GM12878 (cell line): Measurements from ENCODE around the gene CNTNAP2. TPM values are rescaled to one million over a fixed set of nuclear protein-coding genes. Genes with fewer than 3 reads are reported as not detected.

Experiments
- ATAC-seq: fragments of 200-7000 bp; cut with Tn5 transposase; 3 replicates; pipeline ENCODE4 v1.9.1; 2020; ENCODE audit warnings: mild to moderate bottlenecking, moderate library complexity
- BruUV-seq: library from RNA; stranded (reverse); fragments of 400-500 nt; replicated peaks from 2 replicates; lab custom pipeline; 2021; lab: Mats Ljungman, UMichigan
- CTCF ChIA-PET: fragments of 300-600 bp; sonication (Branson Sonifier 250); formaldehyde crosslinking; extraction: SDS; loops from one replicate; lab custom pipeline; 2021; ENCODE audit warnings: inconsistent platforms; lab: Yijun Ruan, JAX
- POLR2A ChIA-PET: fragments of 350-600 bp; formaldehyde crosslinking; extraction: SDS; loops from one replicate; lab custom pipeline; 2021; ENCODE audit warnings: inconsistent platforms; lab: Charles Lee
- RAD21 ChIA-PET: fragments of 300-600 bp; sonication (Branson Sonifier 250); formaldehyde crosslinking; loops from one replicate; lab custom pipeline; 2023; ENCODE audit warnings: antibody characterized with exemption; ENCODE audit not compliant: unreplicated experiment; lab: Charles Lee
- SMC1A ChIA-PET: fragments of 300-600 bp; sonication (Branson Sonifier 250); formaldehyde crosslinking; loops from one replicate; lab custom pipeline; 2023; ENCODE audit not compliant: unreplicated experiment, uncharacterized antibody; lab: Charles Lee
- DNase-seq: peaks from one replicate; pipeline ENCODE4 v3.0.0-alpha.2; 2011; ENCODE audit warnings: low read depth, low spot score
- FAIRE-seq: peaks from 3 replicates; lab custom pipeline; 2011; peaks lifted over from hg19 to GRCh38; lab: Jason Lieb, UNC
- H2AFZ ChIP-seq: 2 replicates; pipeline ENCODE4 v1.6.0; 2011; ENCODE audit warnings: low read depth, low read length, control low read depth; ENCODE audit not compliant: control insufficient read depth
- H3K27ac ChIP-seq: 2 replicates; pipeline ENCODE4 v1.5.1; 2011; ENCODE audit warnings: control low read depth; ENCODE audit not compliant: control insufficient read depth, insufficient read depth
- H3K27me3 ChIP-seq, 2 experiments: replicated peaks in 1 of 2; 2 replicates each; pipeline versions ENCODE4 v1.6.0 to v1.6.1; 2011; ENCODE audit warnings: low read length in 1 of 2; ENCODE audit not compliant: control insufficient read depth in 2 of 2, insufficient read depth in 2 of 2
- H3K36me3 ChIP-seq, 2 experiments: 2 replicates each; pipeline ENCODE4 v1.5.1; 2011; ENCODE audit warnings: low read length in 1 of 2; ENCODE audit not compliant: control insufficient read depth in 2 of 2, insufficient read depth in 2 of 2
- H3K4me1 ChIP-seq: 2 replicates; pipeline ENCODE4 v1.6.1; 2011; ENCODE audit warnings: mild to moderate bottlenecking, low read length, moderate library complexity, mixed read lengths; ENCODE audit not compliant: control insufficient read depth, insufficient read depth
- H3K4me2 ChIP-seq: 2 replicates; pipeline ENCODE4 v1.6.0; 2011; ENCODE audit warnings: control low read depth; ENCODE audit not compliant: control insufficient read depth, insufficient read depth
- H3K4me3 ChIP-seq: fragments of 200-600 bp; sonication (generic); 2 replicates; pipeline ENCODE4 v1.5.1; 2016
- H3K79me2 ChIP-seq: 2 replicates; pipeline ENCODE4 v1.6.0; 2011; ENCODE audit warnings: low read length; ENCODE audit not compliant: control insufficient read depth, insufficient read depth
- H3K9ac ChIP-seq: 2 replicates; pipeline ENCODE4 v1.8.0; 2011; ENCODE audit warnings: low read length, control low read depth, mixed read lengths; ENCODE audit not compliant: control insufficient read depth, insufficient read depth
- H3K9me3 ChIP-seq: replicated peaks from 3 replicates; pipeline ENCODE4 v1.5.1; 2011; ENCODE audit warnings: mild to moderate bottlenecking, low read length; ENCODE audit not compliant: control insufficient read depth, insufficient read depth
- H4K20me1 ChIP-seq: 2 replicates; pipeline ENCODE4 v1.6.0; 2011; ENCODE audit not compliant: control insufficient read depth, insufficient read depth
- ATF2 ChIP-seq: IDR thresholded peaks from 2 replicates; pipeline ENCODE4 v1.6.1; 2012; ENCODE audit warnings: low read length, inconsistent platforms
- BCL11A ChIP-seq: IDR thresholded peaks from 2 replicates; pipeline ENCODE4 v1.6.1; 2011; ENCODE audit warnings: low read depth, low read length
- CHD1 ChIP-seq: IDR thresholded peaks from 2 replicates; pipeline ENCODE4 v1.6.1; 2012; ENCODE audit warnings: low read depth, low read length, improper control_type of control experiment
- CHD2 ChIP-seq: IDR thresholded peaks from 2 replicates; pipeline ENCODE4 v1.6.1; 2011; ENCODE audit warnings: low read depth, low read length, improper control_type of control experiment, borderline replicate concordance
- E2F8 ChIP-seq: fragments of 450-650 bp; IDR thresholded peaks from 2 replicates; pipeline ENCODE4 v1.6.1; 2018; ENCODE audit warnings: mild to moderate bottlenecking, low read depth, moderate library complexity; ENCODE audit not compliant: partially characterized antibody
- FOS ChIP-seq: IDR thresholded peaks from 3 replicates; pipeline ENCODE4 v1.6.1; 2011; ENCODE audit warnings: borderline replicate concordance; ENCODE audit not compliant: insufficient read length; ENCODE audit errors: extremely low read depth
- NBN ChIP-seq: fragments of 450-650 bp; IDR thresholded peaks from 2 replicates; pipeline ENCODE4 v1.6.1; 2016
- PML ChIP-seq: IDR thresholded peaks from 2 replicates; pipeline ENCODE4 v1.6.1; 2012; ENCODE audit warnings: low read length, inconsistent platforms
- RAD21 ChIP-seq: IDR thresholded peaks from 2 replicates; pipeline ENCODE4 v1.6.1; 2011; ENCODE audit warnings: mild to moderate bottlenecking, low read depth, low read length, moderate library complexity; ENCODE audit not compliant: insufficient read depth
- ZNF24 ChIP-seq: fragments of 450-650 bp; IDR thresholded peaks from 2 replicates; pipeline ENCODE4 v1.6.1; 2017; ENCODE audit warnings: antibody characterized with exemption, mild to moderate bottlenecking
- WGBS: methylation state at CpG from one replicate; pipeline ENCODE4 v1.1.6; 2016; ENCODE audit warnings: low lambda C conversion rate; ENCODE audit not compliant: insufficient replicate concordance, insufficient coverage; ENCODE audit errors: missing lambda C conversion rate; 5-methylcytosine and 5-hydroxymethylcytosine counted together
- in situ Hi-C: fragments of 300-500 bp; cut with MboI; formaldehyde crosslinking; loops from 9 replicates; pipeline ENCODE4 v1.14.3; 2018; ENCODE audit warnings: mixed read lengths
- intact Hi-C: fragments of 100-400 bp; cut with micrococcal nuclease; formaldehyde crosslinking; loops from one replicate; pipeline ENCODE4 v1.14.2; 2022; ENCODE audit not compliant: unreplicated experiment
- polyA plus RNA-seq, 11 experiments: library from polyadenylated mRNA; depleted of rRNA in 4 of 11; unstranded in 6 of 11; stranded (reverse) in 5 of 11; fragments of >200 nt; fragmentation: Nextera tagmentation in 4 of 11; fragmentation: Illumina TruSeq in 1 of 11; extraction: Ambion mirVana in 4 of 11; extraction: Trizol in 1 of 11; gene quantifications; 1 replicate in 1 of 11; 2 replicates in 10 of 11; pipeline versions ENCODE4 v1.2.1 to v1.2.3, GENCODE V29; 2011 to 2016; ENCODE audit warnings: inconsistent platforms in 2 of 11, missing spikeins in 2 of 11, low read depth in 1 of 11
- total RNA-seq, 4 experiments: library from RNA; depleted of rRNA in 3 of 4; stranded (reverse); fragments of >200 nt in 3 of 4; fragmentation: Illumina TruSeq in 1 of 4; extraction: Trizol in 1 of 4; gene quantifications; 2 replicates each; pipeline versions ENCODE4 v1.2.1 to v1.2.3, GENCODE V29; 2013 to 2021
- TF ChIP-seq, protein P1 (sequence below): IDR thresholded peaks from 2 replicates; pipeline ENCODE4 v1.6.1; 2012; ENCODE audit warnings: improper control_type of control experiment, low read depth, low read length; ENCODE audit not compliant: insufficient replicate concordance

Gene CNTNAP2
- total and polyA plus RNA-seq, 10 of the 15 experiments (the other 5 are each of a cell fraction or from before 2014, with no cell fraction given), result 0.03 to 0.08 (median 0.03) TPM; not detected in 7

DNA sequence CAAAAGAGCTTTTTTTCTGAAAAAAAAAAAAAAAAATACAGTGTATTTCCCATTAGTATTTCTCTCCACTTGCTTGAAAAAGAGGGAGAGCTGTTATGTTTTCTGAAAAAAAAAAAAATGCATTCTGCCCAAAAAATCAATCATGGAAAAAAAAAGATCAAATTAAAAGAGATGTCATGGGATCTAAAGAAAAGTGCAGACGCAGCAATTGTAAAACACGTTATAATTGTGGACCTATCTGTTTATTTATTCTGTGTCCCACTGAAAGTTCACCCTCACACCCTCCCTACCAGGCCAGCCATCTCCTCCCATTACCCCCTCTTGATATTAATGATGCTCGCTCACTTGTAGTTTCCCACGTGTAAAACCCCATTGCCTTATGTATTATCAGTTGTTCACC is 1800.0 kb downstream of the CNTNAP2 start:
- Histone ChIP-seq H3K9ac (no peak overlapping the region), H3K9me3 (no peaks in the 10 kb centered on the region), H3K4me1 (no peaks in the 10 kb centered on the region), H3K79me2 (no peaks in the 10 kb centered on the region), H2AFZ (no peak overlapping the region), H3K36me3 (no peaks in the 10 kb centered on the region), H4K20me1 (no peaks in the 10 kb centered on the region), H3K4me2 (no peak overlapping the region), H3K27ac (no peak overlapping the region), H3K27me3 (no peaks in the 10 kb centered on the region; a peak in 1 of 4 replicates), H3K4me3 (no peak overlapping the region)
- BruUV-seq, result no TSS peak
- 0% methylated on average over 4 of the region's 4 CpGs for WGBS
- ChIA-PET RAD21 (no interaction called here), POLR2A (no interaction called here), SMC1A (no interaction called here), CTCF (no interaction called here)
- ATAC-seq (no peak), DNase-seq (no peak), FAIRE-seq (no peak)
- in situ Hi-C loops, result no loop called here
- intact Hi-C loops, result no loop called here
- TF ChIP-seq, protein P1, sequence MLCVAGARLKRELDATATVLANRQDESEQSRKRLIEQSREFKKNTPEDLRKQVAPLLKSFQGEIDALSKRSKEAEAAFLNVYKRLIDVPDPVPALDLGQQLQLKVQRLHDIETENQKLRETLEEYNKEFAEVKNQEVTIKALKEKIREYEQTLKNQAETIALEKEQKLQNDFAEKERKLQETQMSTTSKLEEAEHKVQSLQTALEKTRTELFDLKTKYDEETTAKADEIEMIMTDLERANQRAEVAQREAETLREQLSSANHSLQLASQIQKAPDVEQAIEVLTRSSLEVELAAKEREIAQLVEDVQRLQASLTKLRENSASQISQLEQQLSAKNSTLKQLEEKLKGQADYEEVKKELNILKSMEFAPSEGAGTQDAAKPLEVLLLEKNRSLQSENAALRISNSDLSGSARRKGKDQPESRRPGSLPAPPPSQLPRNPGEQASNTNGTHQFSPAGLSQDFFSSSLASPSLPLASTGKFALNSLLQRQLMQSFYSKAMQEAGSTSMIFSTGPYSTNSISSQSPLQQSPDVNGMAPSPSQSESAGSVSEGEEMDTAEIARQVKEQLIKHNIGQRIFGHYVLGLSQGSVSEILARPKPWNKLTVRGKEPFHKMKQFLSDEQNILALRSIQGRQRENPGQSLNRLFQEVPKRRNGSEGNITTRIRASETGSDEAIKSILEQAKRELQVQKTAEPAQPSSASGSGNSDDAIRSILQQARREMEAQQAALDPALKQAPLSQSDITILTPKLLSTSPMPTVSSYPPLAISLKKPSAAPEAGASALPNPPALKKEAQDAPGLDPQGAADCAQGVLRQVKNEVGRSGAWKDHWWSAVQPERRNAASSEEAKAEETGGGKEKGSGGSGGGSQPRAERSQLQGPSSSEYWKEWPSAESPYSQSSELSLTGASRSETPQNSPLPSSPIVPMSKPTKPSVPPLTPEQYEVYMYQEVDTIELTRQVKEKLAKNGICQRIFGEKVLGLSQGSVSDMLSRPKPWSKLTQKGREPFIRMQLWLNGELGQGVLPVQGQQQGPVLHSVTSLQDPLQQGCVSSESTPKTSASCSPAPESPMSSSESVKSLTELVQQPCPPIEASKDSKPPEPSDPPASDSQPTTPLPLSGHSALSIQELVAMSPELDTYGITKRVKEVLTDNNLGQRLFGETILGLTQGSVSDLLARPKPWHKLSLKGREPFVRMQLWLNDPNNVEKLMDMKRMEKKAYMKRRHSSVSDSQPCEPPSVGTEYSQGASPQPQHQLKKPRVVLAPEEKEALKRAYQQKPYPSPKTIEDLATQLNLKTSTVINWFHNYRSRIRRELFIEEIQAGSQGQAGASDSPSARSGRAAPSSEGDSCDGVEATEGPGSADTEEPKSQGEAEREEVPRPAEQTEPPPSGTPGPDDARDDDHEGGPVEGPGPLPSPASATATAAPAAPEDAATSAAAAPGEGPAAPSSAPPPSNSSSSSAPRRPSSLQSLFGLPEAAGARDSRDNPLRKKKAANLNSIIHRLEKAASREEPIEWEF, result no peak
- TF ChIP-seq RAD21 (no peak), BCL11A (no peak), E2F8 (no peak), PML (no peak), CHD2 (no peak), ZNF24 (no peak), CHD1 (no peak), NBN (no peak), FOS (no peak), ATF2 (no peak)
